Central memory CD8-positive, alpha-beta T cell (primary cell): ENCODE measurements around the gene ATP6V0E1.
A peak's percentile ranks its signal among the peaks of the same experiment; 100 is the strongest.
"Not testable (repeated sequence)": the region's sequence is repeated elsewhere in the genome, so short reads cannot be mapped to it uniquely, and the experiment has no call there.

ENCODE experiments used
- ATAC-seq: fragments of 150-1000 bp; cut with Tn5 transposase; replicated peaks from 2 replicates; pipeline ENCODE4 v1.10.0; 2022; ENCODE audit warnings: mild to moderate bottlenecking, moderate FRiP score, moderate number of reproducible peaks; ENCODE audit not compliant: poor library complexity, severe bottlenecking; ENCODE audit errors: extremely low read depth
- DNase-seq, 2 donors: peaks; one replicate each; pipeline ENCODE4 v3.0.0; 2021; ENCODE audit warnings: low spot score in 2 of 2
- H3K27ac Mint-ChIP-seq: one replicate; pipeline ENCODE4 v1.8.0; 2022; ENCODE audit warnings: low read depth, mild to moderate bottlenecking, moderate library complexity, mixed read lengths
- H3K27me3 Mint-ChIP-seq: one replicate; pipeline ENCODE4 v1.8.0; 2022; ENCODE audit warnings: mixed read lengths
- H3K36me3 Mint-ChIP-seq: one replicate; pipeline ENCODE4 v1.8.0; 2022; ENCODE audit warnings: mild to moderate bottlenecking, moderate library complexity, mixed read lengths; ENCODE audit not compliant: insufficient read depth
- H3K4me1 Mint-ChIP-seq: one replicate; pipeline ENCODE4 v1.8.0; 2022; ENCODE audit warnings: mixed read lengths
- H3K4me3 Mint-ChIP-seq: one replicate; pipeline ENCODE4 v1.8.0; 2022; ENCODE audit warnings: mild to moderate bottlenecking, moderate library complexity, mixed read lengths
- H3K9me3 Mint-ChIP-seq: one replicate; pipeline ENCODE4 v1.8.0; 2022; ENCODE audit warnings: mixed read lengths

ATP6V0E1 gene

DNA sequence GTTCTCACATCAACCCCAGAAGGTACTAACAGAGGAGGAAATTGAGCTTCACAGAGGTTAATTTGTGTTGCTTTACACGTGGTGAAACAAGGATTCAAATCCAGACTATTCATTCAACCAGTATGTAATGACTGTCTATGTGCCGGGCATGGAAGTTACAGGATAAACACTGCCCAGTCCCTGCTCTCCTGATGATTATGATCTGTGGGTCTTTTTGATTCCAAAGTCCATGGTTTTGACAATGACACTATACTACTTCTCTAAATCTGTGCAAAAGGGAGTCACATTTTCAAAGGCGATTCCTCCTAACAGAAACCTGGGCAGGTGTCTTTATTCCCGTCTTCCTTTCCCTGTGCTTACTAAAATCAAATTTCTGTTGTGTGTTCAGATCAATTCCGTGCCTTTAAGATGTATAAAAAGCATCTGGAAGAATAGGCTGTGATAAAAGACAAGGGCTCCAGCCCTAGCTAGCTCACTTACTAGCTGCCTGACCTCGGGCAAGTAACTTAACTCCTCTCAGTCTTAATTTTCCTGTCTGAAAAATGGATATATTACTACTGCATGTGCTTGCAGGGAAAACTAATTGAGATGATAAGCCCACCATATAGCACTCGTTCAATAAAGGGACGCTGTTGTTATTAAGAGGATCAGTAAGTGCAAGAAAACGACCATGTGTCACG lies 71.6 kb downstream of the ATP6V0E1 start:
- peaks cover 15% of the 10 kb centered on the region for H3K36me3 Mint-ChIP-seq
- DNase-seq (no peak), ATAC-seq (no peak)
- H3K4me3 Mint-ChIP-seq: peak overlapping the region; percentile 87
- H3K4me1 Mint-ChIP-seq: peaks cover 17% of the 10 kb centered on the region
- no peaks in the 10 kb centered on the region for H3K9me3 Mint-ChIP-seq
- peaks cover 12% of the 10 kb centered on the region for H3K27me3 Mint-ChIP-seq
- H3K27ac Mint-ChIP-seq: peak overlapping the region; percentile 82

DNA sequence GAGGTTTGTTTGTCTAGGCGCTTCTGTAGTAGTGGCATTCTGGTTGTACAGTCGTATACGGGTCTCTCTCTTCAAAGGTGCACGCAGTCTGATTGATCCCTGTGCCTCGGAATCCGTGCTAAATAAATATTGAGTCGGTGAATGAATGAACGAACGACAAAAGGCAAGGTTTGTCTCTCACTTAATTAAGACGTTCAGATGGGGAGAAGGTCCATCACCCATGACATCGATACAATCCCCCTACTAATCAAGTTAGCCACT lies 72.1 kb downstream of the ATP6V0E1 start:
- ATAC-seq (no peak), DNase-seq (no peak)
- Mint-ChIP-seq H3K27me3 (peaks cover 12% of the 10 kb centered on the region), H3K9me3 (no peaks in the 10 kb centered on the region), H3K4me3 (peak overlapping the region; percentile 87), H3K36me3 (peaks cover 15% of the 10 kb centered on the region), H3K27ac (peak overlapping the region; percentile 82), H3K4me1 (peaks cover 17% of the 10 kb centered on the region)

DNA sequence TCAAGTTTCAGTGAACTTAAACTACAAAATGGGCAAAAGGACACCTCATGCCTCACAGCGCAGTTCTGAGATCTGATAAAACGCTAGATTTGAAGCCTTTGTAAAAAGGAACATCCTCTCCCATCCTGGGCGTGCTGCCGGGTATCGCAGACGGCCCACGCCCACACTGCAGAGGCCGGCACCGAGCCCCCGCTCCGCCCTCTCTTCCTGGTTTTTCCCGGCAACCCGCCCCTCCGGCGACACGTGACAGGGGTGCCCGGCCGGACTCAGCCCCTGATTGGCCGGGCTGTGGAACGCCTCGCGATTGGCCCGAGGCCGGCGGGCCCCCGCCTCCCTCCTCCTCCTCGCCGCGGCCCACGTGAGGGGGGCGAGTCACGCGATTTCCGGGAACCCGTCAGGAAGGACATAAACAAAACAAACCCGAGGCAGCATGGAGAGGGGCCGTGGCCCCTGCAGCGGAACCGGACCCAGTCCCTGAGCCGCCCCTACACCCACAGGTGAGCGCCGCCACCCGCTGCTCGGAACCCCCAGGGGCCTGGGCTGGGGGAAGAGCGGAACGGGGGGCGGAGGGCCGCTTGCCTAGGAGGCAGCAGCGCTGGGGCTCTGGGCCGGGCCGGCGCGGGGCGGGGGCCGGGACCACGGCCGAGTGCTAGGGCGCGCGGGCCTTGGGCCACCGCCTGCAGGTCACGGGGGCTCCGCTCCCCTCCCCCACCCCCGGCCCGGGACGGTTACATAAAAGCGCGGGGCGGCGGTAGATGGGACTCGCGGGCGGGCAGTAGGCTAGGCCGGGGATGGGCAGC lies 72.6 kb downstream of the ATP6V0E1 start, which contains the start of gene CREBRF:
TSS of gene CREBRF (plus strand) at position 370 of the 800 bp plus-strand sequence. CDS start 24,424 bp downstream, outside the sequence.
- Mint-ChIP-seq H3K36me3 (peaks cover 17% of the 10 kb centered on the region), H3K27ac (peak within 1 kb of the TSS; percentile 82), H3K27me3 (peaks cover 12% of the 10 kb centered on the region), H3K4me1 (peaks cover 19% of the 10 kb centered on the region), H3K4me3 (peak within 1 kb of the TSS; percentile 87), H3K9me3 (no peaks in the 10 kb centered on the region)
- DNase-seq (peak; percentile 97), ATAC-seq (peak; percentile 69)

DNA sequence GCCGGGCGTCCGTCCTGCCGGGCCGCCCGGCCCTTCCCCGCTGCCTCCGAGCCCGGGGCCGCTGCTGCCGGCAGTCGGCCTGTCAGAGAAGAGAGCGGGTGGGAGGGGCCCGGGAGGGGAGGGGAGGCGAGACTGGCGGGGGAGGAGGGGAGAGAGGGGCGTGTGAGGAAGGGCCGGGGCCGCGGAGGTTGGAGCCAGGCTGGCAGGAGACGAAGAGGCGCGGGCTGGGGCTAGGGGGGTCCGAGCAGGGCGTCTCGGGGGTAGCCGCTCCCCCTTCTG lies 73.2 kb downstream of the ATP6V0E1 start:
- DNase-seq (no peak), ATAC-seq (peak; percentile 50)
- Mint-ChIP-seq H3K36me3 (peaks cover 19% of the 10 kb centered on the region), H3K27me3 (peaks cover 9% of the 10 kb centered on the region), H3K4me3 (peak overlapping the region; percentile 87), H3K27ac (peak overlapping the region; percentile 82), H3K4me1 (peaks cover 24% of the 10 kb centered on the region), H3K9me3 (no peaks in the 10 kb centered on the region)

DNA sequence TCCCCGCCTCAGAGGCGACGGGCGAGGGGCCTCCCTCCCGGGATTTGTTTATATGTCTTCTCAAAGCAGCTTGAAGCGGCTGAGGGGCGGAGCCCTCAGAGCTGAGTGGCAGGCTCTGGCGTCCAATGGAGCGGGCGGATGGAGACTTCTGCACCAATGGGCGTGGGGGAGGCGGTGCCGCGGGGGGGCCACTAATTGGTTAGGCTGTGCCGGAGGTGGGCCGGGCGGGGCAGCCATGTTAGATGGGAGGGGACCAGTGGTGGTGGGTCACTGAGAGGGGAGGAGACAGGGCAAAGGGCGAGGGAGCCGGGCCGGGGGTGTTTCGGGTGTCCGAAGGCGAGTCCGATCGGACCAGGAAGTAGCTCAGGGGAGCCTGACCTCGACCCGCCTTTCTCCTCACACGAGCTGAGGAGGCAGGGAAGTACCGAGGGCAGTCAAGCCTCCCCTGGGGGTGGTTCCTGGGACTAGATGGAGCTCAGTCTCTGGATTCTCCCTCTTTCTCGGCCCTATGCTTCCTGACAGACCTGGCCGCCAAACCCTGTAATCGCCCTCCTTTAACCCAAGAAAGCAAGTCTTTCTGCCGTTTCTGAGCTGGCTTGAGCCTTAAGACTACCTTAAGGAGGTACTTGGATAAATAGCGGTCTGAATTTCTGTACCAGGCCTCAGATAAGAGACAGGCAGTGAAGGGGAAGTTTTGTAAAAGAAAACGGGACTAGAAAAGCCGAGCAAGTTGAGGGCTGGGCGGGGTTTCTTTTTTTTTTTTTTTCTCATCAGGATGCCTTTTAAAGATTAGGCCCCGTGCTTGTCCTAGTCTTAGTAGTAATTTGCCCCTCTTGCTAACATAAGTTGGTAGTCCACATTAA lies 73.7 kb downstream of the ATP6V0E1 start:
- H3K4me1 Mint-ChIP-seq: peaks cover 30% of the 10 kb centered on the region
- peaks cover 3% of the 10 kb centered on the region for H3K27me3 Mint-ChIP-seq
- H3K36me3 Mint-ChIP-seq: peaks cover 19% of the 10 kb centered on the region
- peak; percentile 97 to 98 for DNase-seq
- peak overlapping the region; percentile 87 for H3K4me3 Mint-ChIP-seq
- no peaks in the 10 kb centered on the region for H3K9me3 Mint-ChIP-seq
- H3K27ac Mint-ChIP-seq: peak overlapping the region; percentile 82
- peak; percentile 82 for ATAC-seq

DNA sequence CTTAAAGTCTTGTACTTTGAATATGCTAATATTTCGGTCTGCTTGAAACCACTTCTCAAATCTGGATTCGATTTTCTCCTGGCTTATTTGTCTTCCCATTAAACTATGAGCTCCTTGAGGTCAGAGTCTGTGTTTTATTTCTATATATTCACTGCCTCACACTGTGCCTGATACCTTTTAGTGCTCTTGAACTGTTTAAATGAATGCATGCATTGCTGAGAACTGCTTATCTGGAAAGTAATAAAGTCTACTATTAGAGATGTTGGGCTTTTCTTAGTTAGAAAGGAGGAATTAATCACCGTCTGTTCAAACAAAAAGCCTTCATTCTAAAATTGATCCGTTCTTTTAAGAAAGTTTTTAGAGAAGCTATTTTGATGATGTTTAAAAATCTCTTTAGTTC lies 78.6 kb downstream of the ATP6V0E1 start:
- Mint-ChIP-seq H3K27me3 (no peaks in the 10 kb centered on the region), H3K9me3 (no peaks in the 10 kb centered on the region), H3K27ac (peak overlapping the region; percentile 59), H3K4me3 (no peak overlapping the region), H3K36me3 (peaks cover 15% of the 10 kb centered on the region), H3K4me1 (peaks cover 54% of the 10 kb centered on the region)
- ATAC-seq: no peak
- no peak for DNase-seq

DNA sequence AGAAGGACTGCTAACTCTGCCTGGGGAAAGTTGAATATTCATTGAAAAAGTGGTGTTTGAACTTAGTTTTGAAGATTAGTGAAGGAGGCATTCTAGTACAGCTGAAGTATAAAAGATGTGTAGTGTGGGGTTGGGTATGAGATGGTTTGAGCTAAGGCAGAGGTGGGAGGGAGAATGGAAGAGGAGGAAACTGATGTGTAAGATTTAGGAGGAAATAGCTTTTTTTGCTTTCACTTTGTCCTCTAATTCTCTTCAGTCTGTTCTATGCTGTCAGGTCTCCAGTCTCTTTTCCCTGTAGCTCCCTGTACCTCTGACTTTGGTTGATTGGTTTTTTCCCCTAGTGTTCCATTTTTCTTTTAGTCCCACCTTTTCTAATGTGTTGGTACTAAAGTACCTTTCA lies 81.6 kb downstream of the ATP6V0E1 start:
- Mint-ChIP-seq H3K27ac (peak overlapping the region; percentile 94), H3K9me3 (no peaks in the 10 kb centered on the region), H3K27me3 (no peaks in the 10 kb centered on the region), H3K36me3 (peaks cover 19% of the 10 kb centered on the region), H3K4me1 (peaks cover 63% of the 10 kb centered on the region), H3K4me3 (peak overlapping the region; percentile 56)
- DNase-seq: no peak
- peak; percentile 68 for ATAC-seq

DNA sequence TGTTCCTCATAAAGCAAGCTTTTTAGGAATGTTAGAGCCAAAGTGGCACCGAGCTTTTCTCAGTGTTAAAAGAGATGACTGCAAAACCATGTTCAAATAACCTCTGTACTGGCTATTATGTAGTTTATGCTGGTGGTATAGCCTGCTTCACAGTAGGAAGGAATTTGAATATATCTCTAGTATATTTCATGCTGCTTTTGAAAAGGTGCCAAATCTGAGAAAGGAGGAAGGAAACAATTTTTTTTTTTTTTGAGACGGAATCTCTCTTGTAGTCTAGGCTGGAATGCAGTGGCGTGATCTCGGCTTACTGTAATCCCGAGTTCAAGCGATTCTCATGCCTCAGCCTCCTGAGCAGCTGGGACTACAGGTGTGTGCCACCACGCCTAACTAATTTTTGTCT lies 86.1 kb downstream of the ATP6V0E1 start:
- H3K4me1 Mint-ChIP-seq: peaks cover 51% of the 10 kb centered on the region
- H3K9me3 Mint-ChIP-seq: no peaks in the 10 kb centered on the region
- H3K27ac Mint-ChIP-seq: no peak overlapping the region
- peaks cover 10% of the 10 kb centered on the region for H3K36me3 Mint-ChIP-seq
- peak overlapping the region; percentile 3 for H3K4me3 Mint-ChIP-seq
- ATAC-seq: no peak
- H3K27me3 Mint-ChIP-seq: no peaks in the 10 kb centered on the region
- no peak for DNase-seq

DNA sequence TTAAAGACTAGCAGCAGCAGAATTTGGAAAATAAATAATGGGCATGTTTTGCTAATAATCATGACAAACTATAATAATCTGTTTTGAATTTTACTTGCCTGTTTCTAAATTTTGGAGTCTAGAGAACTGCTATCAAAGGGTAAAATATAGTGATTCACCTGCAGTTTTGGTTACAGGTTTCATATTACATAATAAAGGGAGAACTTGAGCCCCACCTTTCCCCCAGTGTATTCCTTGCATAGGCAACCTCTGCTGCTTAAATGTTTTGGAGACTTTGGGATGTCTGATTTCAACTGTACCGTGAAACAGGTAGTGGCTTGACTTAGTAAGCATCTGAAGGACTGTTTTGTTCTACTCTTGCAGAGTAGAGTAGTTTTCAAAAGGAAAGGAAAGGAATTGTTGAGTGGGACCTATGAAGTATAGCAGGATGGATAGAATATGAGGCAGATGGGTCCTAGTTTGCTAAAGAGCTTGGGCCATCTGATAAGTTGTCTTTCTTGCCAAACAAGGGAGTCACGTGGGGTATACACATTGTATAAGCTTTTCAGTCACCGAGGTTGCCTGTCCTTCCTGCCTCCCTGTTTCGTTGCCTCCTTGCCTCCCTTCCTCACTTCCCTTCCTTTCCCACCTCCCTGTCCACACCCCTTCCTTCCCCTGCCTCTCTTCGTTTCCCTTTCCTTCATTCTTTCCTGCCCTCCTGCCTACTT lies 91.7 kb downstream of the ATP6V0E1 start:
- no peaks in the 10 kb centered on the region for H3K27me3 Mint-ChIP-seq
- H3K4me1 Mint-ChIP-seq: peaks cover 55% of the 10 kb centered on the region
- no peaks in the 10 kb centered on the region for H3K9me3 Mint-ChIP-seq
- DNase-seq (no peak), ATAC-seq (no peak)
- no peak overlapping the region for H3K4me3 Mint-ChIP-seq
- peaks cover 11% of the 10 kb centered on the region for H3K36me3 Mint-ChIP-seq
- H3K27ac Mint-ChIP-seq: no peak overlapping the region

DNA sequence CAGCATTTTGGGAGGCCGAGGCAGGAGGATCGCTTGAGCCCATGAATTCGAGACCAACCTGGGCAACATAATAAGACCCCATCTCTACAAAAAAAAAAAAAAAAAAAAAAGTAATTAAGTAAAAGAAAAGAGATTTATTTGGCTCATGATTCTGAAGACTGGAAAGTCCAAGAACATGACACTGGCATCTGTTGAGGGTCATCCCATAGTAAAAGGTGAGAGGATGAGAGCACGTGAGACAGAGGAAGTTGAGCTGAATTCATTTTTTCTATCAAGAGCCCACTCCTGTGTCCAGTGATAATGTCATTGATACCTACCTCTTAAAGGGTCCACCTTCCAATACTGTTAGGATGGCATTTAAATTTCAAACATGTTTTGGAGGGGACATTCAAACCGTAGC lies 92.4 kb downstream of the ATP6V0E1 start:
- DNase-seq (no peak), ATAC-seq (no peak)
- peaks cover 17% of the 10 kb centered on the region for H3K36me3 Mint-ChIP-seq
- H3K27me3 Mint-ChIP-seq: no peaks in the 10 kb centered on the region
- no peaks in the 10 kb centered on the region for H3K9me3 Mint-ChIP-seq
- H3K4me1 Mint-ChIP-seq: peaks cover 57% of the 10 kb centered on the region
- H3K4me3 Mint-ChIP-seq: no peak overlapping the region
- no peak overlapping the region for H3K27ac Mint-ChIP-seq

DNA sequence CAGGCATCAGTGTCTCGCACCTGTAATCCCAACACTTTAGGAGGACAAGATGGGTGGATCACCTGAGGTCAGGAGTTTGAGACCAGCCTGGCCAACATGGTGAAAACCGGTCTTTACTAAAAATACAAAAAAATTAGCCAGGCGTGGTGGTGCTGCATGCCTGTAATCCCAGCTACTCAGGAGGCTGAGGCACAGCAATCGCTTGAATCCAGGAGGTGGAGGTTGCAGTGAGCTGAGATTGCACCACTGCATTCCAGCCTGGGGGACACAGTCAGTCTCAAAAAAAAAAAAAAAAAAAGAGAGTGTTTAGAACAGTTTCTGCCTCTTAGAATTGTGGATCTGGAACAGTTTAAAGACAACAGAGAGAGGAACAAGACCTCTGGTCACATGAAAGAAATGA lies 92.9 kb downstream of the ATP6V0E1 start:
- Mint-ChIP-seq H3K36me3 (peaks cover 20% of the 10 kb centered on the region), H3K4me1 (peaks cover 59% of the 10 kb centered on the region)
- not testable (repeated sequence) for ATAC-seq, H3K4me3 Mint-ChIP-seq, H3K27ac Mint-ChIP-seq, H3K27me3 Mint-ChIP-seq, H3K9me3 Mint-ChIP-seq, DNase-seq

DNA sequence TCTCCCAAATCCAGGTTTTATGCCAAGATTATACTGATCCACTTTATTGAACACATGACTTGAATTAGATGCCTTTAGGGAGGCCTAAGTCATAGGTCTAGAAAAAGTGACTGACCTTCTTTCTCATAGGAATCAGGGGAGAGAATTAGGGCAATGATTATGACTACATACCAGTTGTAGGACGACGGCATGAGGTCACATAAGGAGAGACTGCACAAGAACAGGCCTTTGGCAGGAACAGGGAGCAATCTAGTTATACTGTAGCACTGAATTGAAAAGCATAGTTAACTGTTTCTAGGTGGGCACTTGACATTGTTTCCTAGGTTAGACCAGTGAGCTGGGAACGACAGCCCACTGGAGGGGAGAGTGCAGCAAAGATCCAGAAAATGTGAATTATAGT lies 95.3 kb downstream of the ATP6V0E1 start:
- Mint-ChIP-seq H3K4me3 (no peak overlapping the region), H3K9me3 (no peaks in the 10 kb centered on the region), H3K27me3 (no peaks in the 10 kb centered on the region), H3K36me3 (peaks cover 34% of the 10 kb centered on the region), H3K4me1 (peaks cover 52% of the 10 kb centered on the region), H3K27ac (no peak overlapping the region)
- DNase-seq (no peak), ATAC-seq (no peak)
